NB4 (cell line): Measurements from ENCODE around the gene SMAD7.

Experiments
- CTCF ChIP-seq: IDR thresholded peaks from one replicate; pipeline ENCODE4 v1.5.1; 2012; ENCODE audit warnings: low read depth, low read length
- MAX ChIP-seq: IDR thresholded peaks from 2 replicates; pipeline ENCODE4 v1.6.1; 2011; ENCODE audit warnings: low read depth, low read length
- MYC ChIP-seq: IDR thresholded peaks from 2 replicates; pipeline ENCODE4 v1.6.1; 2011; ENCODE audit warnings: low read depth, low read length
- POLR2A ChIP-seq: IDR thresholded peaks from 2 replicates; pipeline ENCODE4 v1.6.1; 2011; ENCODE audit warnings: mild to moderate bottlenecking; ENCODE audit not compliant: insufficient read length; ENCODE audit errors: extremely low read depth

- TF ChIP-seq CTCF: no peak
- no peak for TF ChIP-seq POLR2A
- TF ChIP-seq MYC: no peak
- no peak for TF ChIP-seq MAX
Observed at GRCh38 chr18:48989304-48990303, 38.8 kb upstream of the SMAD7 start.
